Smooth muscle cell (in vitro differentiated cells): ENCODE measurements around the gene MMEL1. TPM values are rescaled to one million over a fixed set of nuclear protein-coding genes. Genes with fewer than 3 reads are reported as not detected.

Experiments used
- DNase-seq: peaks from one replicate; lab custom pipeline; 2025; ENCODE audit not compliant: unreplicated experiment; lab: John Stamatoyannopoulos, UW
- H2AFZ ChIP-seq: fragments of 200-600 bp; sonication (generic); 2 replicates; pipeline ENCODE4 v1.6.0; 2016; ENCODE audit warnings: antibody characterized with exemption, low read depth, mild to moderate bottlenecking
- H3F3A ChIP-seq: fragments of 200-600 bp; sonication (generic); 2 replicates; pipeline ENCODE4 v1.6.0; 2017; ENCODE audit warnings: antibody characterized with exemption, low read depth
- H3K27ac ChIP-seq: fragments of 200-600 bp; sonication (generic); 2 replicates; pipeline ENCODE4 v1.5.1; 2016; ENCODE audit warnings: low read depth, mild to moderate bottlenecking
- H3K27me3 ChIP-seq: fragments of 200-600 bp; sonication (generic); 2 replicates; pipeline ENCODE4 v1.6.1; 2016; ENCODE audit warnings: low read depth, mild to moderate bottlenecking
- H3K36me3 ChIP-seq: fragments of 200-600 bp; sonication (generic); 2 replicates; pipeline ENCODE4 v1.5.1; 2016; ENCODE audit warnings: low read depth
- H3K4me1 ChIP-seq: fragments of 200-600 bp; sonication (generic); 2 replicates; pipeline ENCODE4 v1.5.1; 2016; ENCODE audit warnings: low read depth
- H3K4me2 ChIP-seq: fragments of 200-600 bp; sonication (generic); 2 replicates; pipeline ENCODE4 v1.6.0; 2016; ENCODE audit warnings: mild to moderate bottlenecking
- H3K4me3 ChIP-seq: fragments of 200-600 bp; sonication (generic); 2 replicates; pipeline ENCODE4 v1.5.1; 2016; ENCODE audit warnings: mild to moderate bottlenecking
- H3K79me2 ChIP-seq: fragments of 200-600 bp; sonication (generic); 2 replicates; pipeline ENCODE4 v1.6.0; 2016; ENCODE audit warnings: low read depth, mild to moderate bottlenecking
- H3K9ac ChIP-seq: fragments of 200-600 bp; sonication (generic); 2 replicates; pipeline ENCODE4 v1.6.0; 2016; ENCODE audit warnings: low read depth
- H3K9me3 ChIP-seq: fragments of 200-600 bp; sonication (generic); replicated peaks from 2 replicates; pipeline ENCODE4 v1.5.1; 2016; ENCODE audit warnings: low read depth
- H4K20me1 ChIP-seq: fragments of 200-600 bp; sonication (generic); 2 replicates; pipeline ENCODE4 v1.6.0; 2016; ENCODE audit warnings: low read depth
- CTCF ChIP-seq: fragments of 200-600 bp; sonication (generic); IDR thresholded peaks from 2 replicates; pipeline ENCODE4 v1.5.1; 2017; ENCODE audit warnings: borderline replicate concordance, mild to moderate bottlenecking, antibody characterized with exemption; ENCODE audit not compliant: insufficient read depth, poor library complexity, severe bottlenecking
- WGBS: methylation state at CpG from one replicate; pipeline ENCODE4 v1.1.7; 2016; ENCODE audit warnings: low lambda C conversion rate; 5-methylcytosine and 5-hydroxymethylcytosine counted together
- polyA plus RNA-seq: library from polyadenylated mRNA; unstranded; fragments of >200 nt; fragmentation: Nextera tagmentation; extraction: Ambion mirVana; gene quantifications from 2 replicates; pipeline ENCODE4 v1.2.1, GENCODE V29; 2016
- total RNA-seq: library from RNA; depleted of rRNA; stranded (reverse); fragments of >200 nt; gene quantifications from 2 replicates; pipeline ENCODE4 v1.2.3, GENCODE V29; 2014

The MMEL1 gene
- total and polyA plus RNA-seq, 2 experiments from 2014 or later = 3.4 TPM; not detected in 1

- H3K79me2 ChIP-seq = no peaks in the 10 kb centered on the region
- H3K4me1 ChIP-seq = no peaks in the 10 kb centered on the region
- no peak overlapping the region for H2AFZ ChIP-seq
- DNase-seq = no peak
- no peaks in the 10 kb centered on the region for H3K9me3 ChIP-seq
- H3K9ac ChIP-seq = no peak overlapping the region
- H3K27me3 ChIP-seq = peaks cover 50% of the 10 kb centered on the region
- H3K4me2 ChIP-seq = no peak overlapping the region
- no peak for TF ChIP-seq CTCF
- no peak overlapping the region for H3K4me3 ChIP-seq
- H3F3A ChIP-seq = no peaks in the 10 kb centered on the region
- 91% methylated on average over 23 of the region's 23 CpGs for WGBS
- H4K20me1 ChIP-seq = no peaks in the 10 kb centered on the region
- H3K36me3 ChIP-seq = no peaks in the 10 kb centered on the region
- no peak overlapping the region for H3K27ac ChIP-seq
These were observed 3.0 kb downstream of the MMEL1 start for GRCh38 chr1:2629627-2630497.

GRCh38 chr1:2628933-2629626 lies 3.7 kb downstream of the MMEL1 start:
- TF ChIP-seq CTCF = no peak
- Histone ChIP-seq H3K79me2 (no peaks in the 10 kb centered on the region), H3K9me3 (no peaks in the 10 kb centered on the region), H3F3A (no peaks in the 10 kb centered on the region), H4K20me1 (no peaks in the 10 kb centered on the region), H3K4me3 (no peak overlapping the region), H2AFZ (no peak overlapping the region), H3K4me1 (no peaks in the 10 kb centered on the region), H3K9ac (no peak overlapping the region), H3K27ac (no peak overlapping the region), H3K27me3 (peaks cover 50% of the 10 kb centered on the region), H3K36me3 (no peaks in the 10 kb centered on the region), H3K4me2 (no peak overlapping the region)
- 16% methylated on average over 27 of the region's 64 CpGs for WGBS
- DNase-seq = no peak

DNA sequence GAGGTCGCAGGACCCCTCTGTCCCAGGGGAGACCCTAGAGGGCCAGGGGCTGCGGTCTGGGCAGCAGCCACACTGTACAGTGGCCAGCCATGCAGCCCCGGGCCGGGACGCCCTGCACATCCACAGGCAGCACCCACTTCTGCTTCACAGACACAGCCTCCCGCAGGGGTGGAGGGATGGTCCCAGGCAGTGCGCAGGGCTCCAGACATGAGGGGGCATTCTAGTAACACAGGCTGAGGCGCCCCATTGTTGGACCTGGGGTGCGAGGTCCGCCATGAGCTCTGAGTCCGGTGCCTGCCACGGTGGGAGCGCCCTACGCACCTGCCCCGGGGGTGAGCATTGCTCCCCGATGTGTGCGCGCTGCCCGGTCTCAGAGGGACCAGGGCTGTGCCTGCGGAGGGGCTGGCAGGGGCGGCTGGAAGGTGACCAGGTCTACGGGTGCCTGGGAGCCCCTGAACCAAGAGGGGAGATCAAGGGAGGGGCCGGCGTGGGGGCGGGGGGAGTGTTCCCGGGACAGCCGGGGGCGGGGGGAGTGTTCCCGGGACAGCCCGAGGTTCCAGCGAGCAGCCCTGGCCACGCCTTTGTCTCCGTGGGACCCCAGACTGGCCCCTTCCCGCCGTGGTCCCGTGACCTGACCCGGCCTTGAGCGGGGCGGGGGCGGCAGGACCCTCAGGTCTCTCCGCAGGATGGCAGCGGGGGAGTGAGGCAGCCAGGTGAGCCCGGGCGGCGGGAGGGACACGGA lies 4.5 kb downstream of the MMEL1 start:
- Histone ChIP-seq H3K4me3 (no peak overlapping the region), H3K27me3 (peaks cover 50% of the 10 kb centered on the region), H2AFZ (no peak overlapping the region), H3F3A (no peaks in the 10 kb centered on the region), H3K27ac (no peak overlapping the region), H3K9ac (no peak overlapping the region), H3K4me1 (no peaks in the 10 kb centered on the region), H3K9me3 (no peaks in the 10 kb centered on the region), H3K36me3 (no peaks in the 10 kb centered on the region), H3K79me2 (no peaks in the 10 kb centered on the region), H4K20me1 (no peaks in the 10 kb centered on the region), H3K4me2 (no peak overlapping the region)
- 27% methylated on average over 28 of the region's 46 CpGs for WGBS
- no peak for TF ChIP-seq CTCF
- no peak for DNase-seq
